MM.1S (cell line): ENCODE results near the gene SH3D19.

Source experiments
- EZH2 ChIP-seq: fragments of 300-600 bp; sonication (generic); optimal IDR thresholded peaks from 2 replicates; pipeline ENCODE3; 2017; ENCODE audit warnings: low read depth, mild to moderate bottlenecking, antibody characterized with exemption, low read length, mixed read lengths
- TF ChIP-seq, protein P1 (sequence below): fragments of 300-600 bp; sonication (generic); IDR thresholded peaks from 2 replicates; pipeline ENCODE4 v1.5.1; 2016; ENCODE audit warnings: antibody characterized with exemption, low read length, mixed read lengths

GRCh38 chr4:151314479-151314878 lies 10.9 kb downstream of the SH3D19 start:
- TF ChIP-seq, protein P1, sequence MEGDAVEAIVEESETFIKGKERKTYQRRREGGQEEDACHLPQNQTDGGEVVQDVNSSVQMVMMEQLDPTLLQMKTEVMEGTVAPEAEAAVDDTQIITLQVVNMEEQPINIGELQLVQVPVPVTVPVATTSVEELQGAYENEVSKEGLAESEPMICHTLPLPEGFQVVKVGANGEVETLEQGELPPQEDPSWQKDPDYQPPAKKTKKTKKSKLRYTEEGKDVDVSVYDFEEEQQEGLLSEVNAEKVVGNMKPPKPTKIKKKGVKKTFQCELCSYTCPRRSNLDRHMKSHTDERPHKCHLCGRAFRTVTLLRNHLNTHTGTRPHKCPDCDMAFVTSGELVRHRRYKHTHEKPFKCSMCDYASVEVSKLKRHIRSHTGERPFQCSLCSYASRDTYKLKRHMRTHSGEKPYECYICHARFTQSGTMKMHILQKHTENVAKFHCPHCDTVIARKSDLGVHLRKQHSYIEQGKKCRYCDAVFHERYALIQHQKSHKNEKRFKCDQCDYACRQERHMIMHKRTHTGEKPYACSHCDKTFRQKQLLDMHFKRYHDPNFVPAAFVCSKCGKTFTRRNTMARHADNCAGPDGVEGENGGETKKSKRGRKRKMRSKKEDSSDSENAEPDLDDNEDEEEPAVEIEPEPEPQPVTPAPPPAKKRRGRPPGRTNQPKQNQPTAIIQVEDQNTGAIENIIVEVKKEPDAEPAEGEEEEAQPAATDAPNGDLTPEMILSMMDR: no peak
- no peak for TF ChIP-seq EZH2
